ENCODE data around the gene SCAPER.

GRCh38 chr15:76391847-76392246, 513.3 kb downstream of the SCAPER start:
- TF ChIP-seq CTCF (conservative IDR thresholded peaks at IDR 0.05; ENCODE audit: low read depth, low read length), result no peak
- no peak for TF ChIP-seq EZH2 (IDR thresholded peaks at IDR 0.05; ENCODE audit: borderline replicate concordance, low read depth, low read length, poor library complexity, severe bottlenecking)
